Parathyroid adenoma (tissue), 2 donors: ENCODE measurements around the gene EPHX1.

Source experiments
- H2AFZ ChIP-seq: fragments of 300-600 bp; sonication (generic); one replicate; pipeline ENCODE4 v1.7.0; 2017; ENCODE audit warnings: antibody characterized with exemption, mild to moderate bottlenecking
- H3K27ac ChIP-seq: fragments of 300-600 bp; sonication (generic); one replicate; pipeline ENCODE4 v1.7.0; 2017
- H3K27me3 ChIP-seq: fragments of 300-600 bp; sonication (generic); one replicate; pipeline ENCODE4 v1.7.0; 2017; ENCODE audit warnings: low read length; ENCODE audit not compliant: control insufficient read depth, insufficient read depth
- H3K36me3 ChIP-seq: fragments of 300-600 bp; sonication (generic); one replicate; pipeline ENCODE4 v1.7.0; 2017; ENCODE audit warnings: low read length; ENCODE audit not compliant: control insufficient read depth, insufficient read depth
- H3K4me1 ChIP-seq: fragments of 300-600 bp; sonication (generic); one replicate; pipeline ENCODE4 v1.7.0; 2017; ENCODE audit warnings: control low read depth
- H3K4me2 ChIP-seq: fragments of 300-600 bp; sonication (generic); one replicate; pipeline ENCODE4 v1.7.0; 2017; ENCODE audit warnings: low read length
- H3K4me3 ChIP-seq: fragments of 300-600 bp; sonication (generic); one replicate; pipeline ENCODE4 v1.7.0; 2017; ENCODE audit warnings: low read depth, low read length
- H3K79me2 ChIP-seq: fragments of 300-600 bp; sonication (generic); one replicate; pipeline ENCODE4 v1.7.0; 2017; ENCODE audit warnings: control low read depth
- H3K9ac ChIP-seq: fragments of 300-600 bp; sonication (generic); one replicate; pipeline ENCODE4 v1.7.0; 2017; ENCODE audit warnings: mild to moderate bottlenecking
- H3K9me3 ChIP-seq: fragments of 300-600 bp; sonication (generic); one replicate; pipeline ENCODE4 v1.7.0; 2017; ENCODE audit warnings: low read length; ENCODE audit not compliant: control insufficient read depth
- TF ChIP-seq, protein P1 (sequence below): fragments of 300-600 bp; sonication (generic); IDR thresholded peaks from one replicate; pipeline ENCODE4 v1.7.0; 2017; ENCODE audit warnings: antibody characterized with exemption, mild to moderate bottlenecking
- donor health status: primary hyperparathyroidism.

Gene EPHX1

DNA sequence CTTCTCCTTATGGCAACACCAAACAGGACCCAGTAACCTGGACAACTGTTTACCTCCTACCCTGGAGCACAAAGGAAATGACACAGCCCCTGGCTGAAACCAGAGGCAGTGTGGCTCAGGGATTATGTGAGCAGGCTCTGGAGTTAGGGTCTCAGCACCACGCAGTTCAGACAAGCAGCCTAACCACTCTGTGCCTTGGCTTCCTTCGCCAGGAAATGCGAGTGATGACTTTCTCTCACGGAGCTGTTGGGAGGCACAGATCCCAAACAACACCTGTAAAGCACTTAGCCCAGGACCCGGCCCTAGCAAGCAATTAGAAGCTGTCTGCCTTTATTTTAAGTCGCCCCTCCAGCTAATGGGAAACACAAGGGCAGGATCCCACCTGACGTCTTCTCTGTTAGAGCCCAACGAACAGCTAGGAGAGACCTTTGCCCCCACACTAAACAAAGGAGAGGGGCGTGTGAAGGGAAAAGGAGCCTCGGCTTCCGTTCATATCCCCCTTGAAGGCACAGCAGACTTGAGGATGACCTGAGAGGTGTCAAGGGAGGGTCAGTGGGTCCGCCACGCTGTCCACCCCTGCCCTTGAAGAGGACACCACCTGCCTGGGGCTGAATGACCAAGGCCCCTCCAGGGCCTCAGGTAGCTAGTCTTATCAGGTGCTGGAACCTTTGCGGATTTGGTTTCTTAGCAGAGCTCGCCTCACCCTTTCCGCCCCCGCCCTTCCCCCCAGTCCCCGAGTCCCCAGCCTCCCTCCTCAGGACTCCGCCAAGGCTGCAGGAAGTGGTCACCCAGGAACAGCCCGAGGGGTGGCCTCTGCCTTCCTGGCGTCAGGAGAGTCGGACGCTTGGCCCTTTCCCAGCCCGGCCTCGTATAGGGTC is 71.4 kb downstream of the EPHX1 start:
- Histone ChIP-seq H2AFZ (peak overlapping the region; percentile 85), H3K27me3 (no peaks in the 10 kb centered on the region), H3K36me3 (no peaks in the 10 kb centered on the region), H3K4me2 (peak overlapping the region; percentile 99), H3K4me3 (peak overlapping the region; percentile 98), H3K4me1 (peaks cover 5% of the 10 kb centered on the region), H3K9ac (no peak overlapping the region), H3K27ac (peak overlapping the region; percentile 67), H3K79me2 (no peaks in the 10 kb centered on the region), H3K9me3 (no peaks in the 10 kb centered on the region)
- TF ChIP-seq, protein P1, sequence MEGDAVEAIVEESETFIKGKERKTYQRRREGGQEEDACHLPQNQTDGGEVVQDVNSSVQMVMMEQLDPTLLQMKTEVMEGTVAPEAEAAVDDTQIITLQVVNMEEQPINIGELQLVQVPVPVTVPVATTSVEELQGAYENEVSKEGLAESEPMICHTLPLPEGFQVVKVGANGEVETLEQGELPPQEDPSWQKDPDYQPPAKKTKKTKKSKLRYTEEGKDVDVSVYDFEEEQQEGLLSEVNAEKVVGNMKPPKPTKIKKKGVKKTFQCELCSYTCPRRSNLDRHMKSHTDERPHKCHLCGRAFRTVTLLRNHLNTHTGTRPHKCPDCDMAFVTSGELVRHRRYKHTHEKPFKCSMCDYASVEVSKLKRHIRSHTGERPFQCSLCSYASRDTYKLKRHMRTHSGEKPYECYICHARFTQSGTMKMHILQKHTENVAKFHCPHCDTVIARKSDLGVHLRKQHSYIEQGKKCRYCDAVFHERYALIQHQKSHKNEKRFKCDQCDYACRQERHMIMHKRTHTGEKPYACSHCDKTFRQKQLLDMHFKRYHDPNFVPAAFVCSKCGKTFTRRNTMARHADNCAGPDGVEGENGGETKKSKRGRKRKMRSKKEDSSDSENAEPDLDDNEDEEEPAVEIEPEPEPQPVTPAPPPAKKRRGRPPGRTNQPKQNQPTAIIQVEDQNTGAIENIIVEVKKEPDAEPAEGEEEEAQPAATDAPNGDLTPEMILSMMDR = no peak

- H3K36me3 ChIP-seq = no peaks in the 10 kb centered on the region
- no peaks in the 10 kb centered on the region for H3K27me3 ChIP-seq
- H3K9me3 ChIP-seq = no peaks in the 10 kb centered on the region
- H3K79me2 ChIP-seq = no peaks in the 10 kb centered on the region
- H3K9ac ChIP-seq = no peak within 1 kb of the TSS
- H2AFZ ChIP-seq = peak within 1 kb of the TSS; percentile 85
- TF ChIP-seq, protein P1 = peak; percentile 12
- peak within 1 kb of the TSS; percentile 98 for H3K4me3 ChIP-seq
- peak within 1 kb of the TSS; percentile 99 for H3K4me2 ChIP-seq
- peaks cover 5% of the 10 kb centered on the region for H3K4me1 ChIP-seq
- peak within 1 kb of the TSS; percentile 67 for H3K27ac ChIP-seq
Measured at GRCh38 chr1:225881959-225882693, 72.2 kb downstream of the EPHX1 start, which contains the start of gene TMEM63A. TSS of gene TMEM63A (minus strand) at chr1:225882380. CDS start at chr1:225877580, 4,800 bp downstream.

DNA sequence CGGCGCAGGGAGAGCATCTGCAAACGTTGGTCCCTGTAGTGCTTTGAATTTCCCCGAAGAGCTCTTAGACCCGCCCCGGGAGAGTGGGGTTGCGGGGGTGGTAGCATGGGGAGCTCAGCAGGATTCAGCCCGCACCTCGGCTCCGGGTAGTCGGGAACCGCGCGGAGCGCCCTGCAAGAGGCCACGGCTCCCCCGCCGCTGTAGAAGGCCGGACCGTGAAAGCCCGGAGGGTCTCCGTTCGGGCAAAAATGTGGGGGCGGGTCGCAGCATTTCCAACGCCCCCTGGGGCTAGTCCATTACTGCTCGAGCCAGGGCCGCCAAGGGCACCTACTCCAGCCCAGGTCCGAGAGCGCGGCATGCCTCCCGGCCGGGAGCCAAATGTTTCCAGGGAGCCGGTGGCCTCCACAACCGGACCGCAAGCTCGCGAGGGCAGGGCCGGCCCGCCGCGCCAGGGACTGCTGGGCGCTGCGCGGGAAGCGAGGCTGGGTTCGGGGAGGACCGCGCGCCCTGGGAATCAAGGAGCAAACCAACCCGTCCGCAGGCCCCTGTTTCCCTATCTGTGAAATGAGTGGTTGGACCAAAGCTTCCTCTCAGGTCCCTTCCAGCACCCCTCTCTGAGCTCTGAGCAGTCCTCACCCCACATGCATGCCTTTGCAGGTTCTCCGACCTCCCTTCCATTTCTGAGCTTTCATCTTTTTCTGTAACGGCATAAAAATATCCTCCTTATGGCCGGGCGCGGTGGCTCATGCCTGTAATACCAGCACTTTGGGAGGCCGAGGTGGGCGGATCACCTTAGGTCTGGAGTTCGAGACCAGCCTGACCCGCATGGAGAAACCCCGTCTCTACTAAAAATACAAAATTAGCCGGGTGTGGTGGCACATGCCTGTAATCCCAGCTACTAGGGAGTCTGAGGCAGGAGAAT is 73.0 kb downstream of the EPHX1 start:
- no peaks in the 10 kb centered on the region for H3K9me3 ChIP-seq
- H3K27me3 ChIP-seq = no peaks in the 10 kb centered on the region
- TF ChIP-seq, protein P1 = no peak
- H3K4me1 ChIP-seq = peaks cover 5% of the 10 kb centered on the region
- no peaks in the 10 kb centered on the region for H3K36me3 ChIP-seq
- no peaks in the 10 kb centered on the region for H3K79me2 ChIP-seq
- H3K4me2 ChIP-seq = peak overlapping the region; percentile 99
- H3K27ac ChIP-seq = no peak overlapping the region
- H3K9ac ChIP-seq = no peak overlapping the region
- peak overlapping the region; percentile 98 for H3K4me3 ChIP-seq
- peak overlapping the region; percentile 85 for H2AFZ ChIP-seq

- no peak overlapping the region for H3K4me3 ChIP-seq
- no peaks in the 10 kb centered on the region for H3K27me3 ChIP-seq
- TF ChIP-seq, protein P1 = no peak
- H3K27ac ChIP-seq = no peak overlapping the region
- H2AFZ ChIP-seq = no peak overlapping the region
- H3K36me3 ChIP-seq = no peaks in the 10 kb centered on the region
- H3K79me2 ChIP-seq = no peaks in the 10 kb centered on the region
- H3K4me1 ChIP-seq = peaks cover 5% of the 10 kb centered on the region
- H3K9ac ChIP-seq = no peak overlapping the region
- H3K4me2 ChIP-seq = peak overlapping the region; percentile 99
- H3K9me3 ChIP-seq = no peaks in the 10 kb centered on the region
Measured at GRCh38 chr1:225883616-225884265, 73.8 kb downstream of the EPHX1 start.
